Gastroesophageal sphincter (tissue), 4 donors: ENCODE results near the gene SLC25A21. TPM values are rescaled to one million over a fixed set of nuclear protein-coding genes. Genes with fewer than 3 reads are reported as not detected.

Source experiments
- ATAC-seq: fragments of 150-250 bp; one replicate; pipeline ENCODE4 v1.9.1; 2016; ENCODE audit warnings: mild to moderate bottlenecking, moderate library complexity
- H3K27ac ChIP-seq, 4 donors: fragments of 200-600 bp; sonication (generic) in 3 of 4; 1 replicate in 3 of 4; 2 replicates in 1 of 4; pipeline ENCODE4 v1.5.1; 2016 to 2019
- H3K27me3 ChIP-seq: fragments of 200-600 bp; sonication (generic); one replicate; pipeline ENCODE4 v1.5.1; 2019
- H3K36me3 ChIP-seq, 2 donors: fragments of 200-600 bp; sonication (generic); one replicate each; pipeline ENCODE4 v1.5.1; 2019; ENCODE audit warnings: control low read depth in 1 of 2
- H3K4me1 ChIP-seq, 3 donors: fragments of 200-600 bp; sonication (generic); 1 replicate in 2 of 3; 2 replicates in 1 of 3; pipeline ENCODE4 v1.5.1; 2016 to 2019; ENCODE audit warnings: control low read depth in 2 of 3
- H3K4me3 ChIP-seq, 2 donors: fragments of 200-600 bp; sonication (generic); one replicate each; pipeline ENCODE4 v1.5.1; 2019; ENCODE audit warnings: mild to moderate bottlenecking in 1 of 2, moderate library complexity in 1 of 2
- H3K9me3 ChIP-seq, 3 donors: fragments of 200-600 bp; sonication (generic); one replicate each; pipeline ENCODE4 v1.5.1; 2017 to 2019; ENCODE audit warnings: control low read depth in 2 of 3
- CTCF ChIP-seq, 4 experiments: fragments of 200-600 bp in 2 of 4; fragments of 450-650 bp in 2 of 4; sonication (generic) in 1 of 4; IDR thresholded peaks; one replicate each; pipeline ENCODE4 v1.5.1; 2017 to 2019; ENCODE audit warnings: antibody characterized with exemption in 4 of 4, mild to moderate bottlenecking in 2 of 4, moderate library complexity in 2 of 4
- EP300 ChIP-seq: sonication (generic); formaldehyde crosslinking; IDR thresholded peaks from one replicate; pipeline ENCODE4 v1.6.1; 2017; ENCODE audit warnings: antibody characterized with exemption, mild to moderate bottlenecking
- POLR2A ChIP-seq, 2 donors: fragments of 450-650 bp; IDR thresholded peaks; one replicate each; pipeline ENCODE4 v1.6.1; 2017; ENCODE audit warnings: antibody characterized with exemption in 2 of 2, mild to moderate bottlenecking in 2 of 2, moderate library complexity in 1 of 2
- POLR2AphosphoS5 ChIP-seq: sonication (generic); formaldehyde crosslinking; IDR thresholded peaks from one replicate; pipeline ENCODE4 v1.6.1; 2017; ENCODE audit warnings: antibody characterized with exemption
- WGBS, 2 donors: methylation state at CpG; one replicate each; pipeline ENCODE4 v1.1.5; 2018; ENCODE audit warnings: low coverage in 1 of 2; 5-methylcytosine and 5-hydroxymethylcytosine counted together
- total RNA-seq, 4 donors: library from RNA; depleted of rRNA; stranded (reverse); fragments of >200 nt; gene quantifications; one replicate each; pipeline ENCODE4 v1.1.0, GENCODE V29; 2016

The SLC25A21 gene
- total RNA-seq, 4 donors from 2014 or later: 0.40 to 1.5 (median 1.3) TPM

GRCh38 chr14:36942522-36943245 is 229.7 kb downstream of the SLC25A21 start:
- Histone ChIP-seq H3K36me3 (no peaks in the 10 kb centered on the region), H3K4me3 (no peak overlapping the region), H3K27me3 (no peaks in the 10 kb centered on the region), H3K27ac (no peak overlapping the region), H3K4me1 (no peaks in the 10 kb centered on the region), H3K9me3 (no peaks in the 10 kb centered on the region)
- WGBS, 2 donors: 64 to 80% methylated on average over 2 to 4 of the region's 4 CpGs
- no peak for TF ChIP-seq CTCF (IDR thresholded peaks at IDR 0.05)
- TF ChIP-seq EP300: no peak
- no peak for TF ChIP-seq POLR2A (IDR thresholded peaks at IDR 0.05)
- no peak for TF ChIP-seq POLR2AphosphoS5
- ATAC-seq: no peak

GRCh38 chr14:36941783-36942521 is 230.5 kb downstream of the SLC25A21 start:
- Histone ChIP-seq H3K4me3 (no peak overlapping the region), H3K27me3 (no peaks in the 10 kb centered on the region), H3K4me1 (no peaks in the 10 kb centered on the region), H3K9me3 (no peaks in the 10 kb centered on the region), H3K27ac (no peak overlapping the region), H3K36me3 (no peaks in the 10 kb centered on the region)
- WGBS, 2 donors: 8 to 10% methylated on average over 12 of the region's 12 CpGs
- no peak for ATAC-seq
- TF ChIP-seq EP300 (no peak), POLR2A (IDR thresholded peaks at IDR 0.05) (no peak), CTCF (IDR thresholded peaks at IDR 0.05) (peak; percentile 79 to 91 (median 84)), POLR2AphosphoS5 (no peak)

GRCh38 chr14:36940476-36940875 is 231.9 kb downstream of the SLC25A21 start:
- Histone ChIP-seq H3K4me1 (no peaks in the 10 kb centered on the region), H3K27ac (no peak overlapping the region), H3K27me3 (no peaks in the 10 kb centered on the region), H3K9me3 (no peaks in the 10 kb centered on the region), H3K4me3 (no peak overlapping the region), H3K36me3 (no peaks in the 10 kb centered on the region)
- no peak for ATAC-seq
- no peak for TF ChIP-seq CTCF (IDR thresholded peaks at IDR 0.05)
- WGBS, 2 donors: 83 to 87% methylated on average over 4 of the region's 4 CpGs

GRCh38 chr14:36939265-36939664 is 233.1 kb downstream of the SLC25A21 start:
- TF ChIP-seq POLR2A (IDR thresholded peaks at IDR 0.05) (no peak), POLR2AphosphoS5 (no peak), CTCF (IDR thresholded peaks at IDR 0.05) (no peak), EP300 (no peak)
- no peak for ATAC-seq
- Histone ChIP-seq H3K4me3 (no peak overlapping the region), H3K36me3 (no peaks in the 10 kb centered on the region), H3K27ac (no peak overlapping the region), H3K27me3 (no peaks in the 10 kb centered on the region), H3K9me3 (no peaks in the 10 kb centered on the region), H3K4me1 (no peaks in the 10 kb centered on the region)
- 88 to 90% methylated on average over 2 of the region's 2 CpGs for WGBS, 2 donors

GRCh38 chr14:36938678-36939077 is 233.7 kb downstream of the SLC25A21 start:
- Histone ChIP-seq H3K36me3 (no peaks in the 10 kb centered on the region), H3K4me1 (no peaks in the 10 kb centered on the region), H3K9me3 (no peaks in the 10 kb centered on the region), H3K27ac (no peak overlapping the region), H3K27me3 (no peaks in the 10 kb centered on the region), H3K4me3 (no peak overlapping the region)
- TF ChIP-seq EP300 (no peak), CTCF (IDR thresholded peaks at IDR 0.05) (no peak), POLR2AphosphoS5 (no peak), POLR2A (IDR thresholded peaks at IDR 0.05) (no peak)
- ATAC-seq: no peak
